Measurements from ENCODE around the gene LRRC26.

LRRC26 gene

DNA sequence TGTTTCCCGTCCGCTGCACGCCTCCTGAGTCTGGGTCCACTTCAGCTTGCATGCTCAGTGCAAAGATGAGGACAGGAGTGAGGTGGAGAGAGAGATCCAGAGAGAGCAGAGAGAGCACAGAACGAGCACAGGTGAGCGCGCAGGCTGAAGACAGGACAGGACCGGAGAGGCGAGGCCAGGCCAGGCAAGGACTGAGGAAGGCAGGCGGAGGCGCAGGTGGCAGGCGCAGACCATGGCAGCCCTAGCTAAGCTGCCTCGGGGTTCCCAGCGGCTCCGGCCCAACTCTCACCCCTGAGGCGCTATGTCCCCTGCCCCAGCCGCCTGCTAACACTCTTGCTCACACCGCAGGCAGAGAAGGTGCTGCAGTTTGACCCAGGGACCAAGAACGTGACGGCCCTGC is 21.2 kb downstream of the LRRC26 start:
- no peak overlapping the region for H3K9ac ChIP-seq (ENCODE audit: low read depth, low read length)

GRCh38 chr9:137148242-137148641 is 21.6 kb downstream of the LRRC26 start:
- Histone ChIP-seq H3K9ac (ENCODE audit: low read depth, low read length) (no peak overlapping the region), H3K27ac (ENCODE audit: low read length) (no peak overlapping the region), H2AFZ (ENCODE audit: low read depth, low read length) (no peak overlapping the region), H3K4me2 (ENCODE audit: insufficient read depth, low read length) (no peak overlapping the region), H3K27me3 (ENCODE audit: insufficient read depth, low read length, poor library complexity) (no peaks in the 10 kb centered on the region), H3K9me3 (ENCODE audit: insufficient read depth, low read length, severe bottlenecking) (no peaks in the 10 kb centered on the region), H3K79me2 (ENCODE audit: insufficient read depth, low read length) (no peaks in the 10 kb centered on the region), H3K4me3 (ENCODE audit: low read depth in 1 of 2, low read length in 2 of 2) (no peak overlapping the region), H3K4me1 (ENCODE audit: insufficient read depth, low read length) (no peaks in the 10 kb centered on the region), H3K36me3 (ENCODE audit: insufficient read depth, low read length) (no peaks in the 10 kb centered on the region), H4K20me1 (ENCODE audit: insufficient read depth, low read length) (no peaks in the 10 kb centered on the region)
- ATAC-seq (ENCODE audit: insufficient read depth, low read depth), result no peak
- DNase-seq, result no peak
- TF ChIP-seq, protein P1, sequence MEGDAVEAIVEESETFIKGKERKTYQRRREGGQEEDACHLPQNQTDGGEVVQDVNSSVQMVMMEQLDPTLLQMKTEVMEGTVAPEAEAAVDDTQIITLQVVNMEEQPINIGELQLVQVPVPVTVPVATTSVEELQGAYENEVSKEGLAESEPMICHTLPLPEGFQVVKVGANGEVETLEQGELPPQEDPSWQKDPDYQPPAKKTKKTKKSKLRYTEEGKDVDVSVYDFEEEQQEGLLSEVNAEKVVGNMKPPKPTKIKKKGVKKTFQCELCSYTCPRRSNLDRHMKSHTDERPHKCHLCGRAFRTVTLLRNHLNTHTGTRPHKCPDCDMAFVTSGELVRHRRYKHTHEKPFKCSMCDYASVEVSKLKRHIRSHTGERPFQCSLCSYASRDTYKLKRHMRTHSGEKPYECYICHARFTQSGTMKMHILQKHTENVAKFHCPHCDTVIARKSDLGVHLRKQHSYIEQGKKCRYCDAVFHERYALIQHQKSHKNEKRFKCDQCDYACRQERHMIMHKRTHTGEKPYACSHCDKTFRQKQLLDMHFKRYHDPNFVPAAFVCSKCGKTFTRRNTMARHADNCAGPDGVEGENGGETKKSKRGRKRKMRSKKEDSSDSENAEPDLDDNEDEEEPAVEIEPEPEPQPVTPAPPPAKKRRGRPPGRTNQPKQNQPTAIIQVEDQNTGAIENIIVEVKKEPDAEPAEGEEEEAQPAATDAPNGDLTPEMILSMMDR (IDR thresholded peaks at IDR 0.05; ENCODE audit: borderline replicate concordance, extremely low read depth, low read length, poor library complexity, severe bottlenecking), result no peak
- TF ChIP-seq EZH2 (IDR thresholded peaks at IDR 0.05; ENCODE audit: borderline replicate concordance, low read depth, low read length, severe bottlenecking), result no peak

More for the DNA sequence above, 21.2 kb downstream of the LRRC26 start:
- no peak for ATAC-seq (ENCODE audit: insufficient read depth, low read depth)
- H3K79me2 ChIP-seq (ENCODE audit: insufficient read depth, low read length), result no peaks in the 10 kb centered on the region
- no peak overlapping the region for H2AFZ ChIP-seq (ENCODE audit: low read depth, low read length)
- no peak overlapping the region for H3K4me2 ChIP-seq (ENCODE audit: insufficient read depth, low read length)
- no peaks in the 10 kb centered on the region for H4K20me1 ChIP-seq (ENCODE audit: insufficient read depth, low read length)
- H3K4me1 ChIP-seq (ENCODE audit: insufficient read depth, low read length), result no peaks in the 10 kb centered on the region
- H3K9me3 ChIP-seq (ENCODE audit: insufficient read depth, low read length, severe bottlenecking), result no peaks in the 10 kb centered on the region
- H3K27me3 ChIP-seq (ENCODE audit: insufficient read depth, low read length, poor library complexity), result no peaks in the 10 kb centered on the region
- no peak for DNase-seq
- TF ChIP-seq, protein P1 (IDR thresholded peaks at IDR 0.05; ENCODE audit: borderline replicate concordance, extremely low read depth, low read length, poor library complexity, severe bottlenecking), result no peak
- TF ChIP-seq EZH2 (IDR thresholded peaks at IDR 0.05; ENCODE audit: borderline replicate concordance, low read depth, low read length, severe bottlenecking), result no peak
- no peak overlapping the region for H3K27ac ChIP-seq (ENCODE audit: low read length)
- H3K36me3 ChIP-seq (ENCODE audit: insufficient read depth, low read length), result no peaks in the 10 kb centered on the region
- H3K4me3 ChIP-seq (ENCODE audit: low read depth in 1 of 2, low read length in 2 of 2), result no peak overlapping the region

DNA sequence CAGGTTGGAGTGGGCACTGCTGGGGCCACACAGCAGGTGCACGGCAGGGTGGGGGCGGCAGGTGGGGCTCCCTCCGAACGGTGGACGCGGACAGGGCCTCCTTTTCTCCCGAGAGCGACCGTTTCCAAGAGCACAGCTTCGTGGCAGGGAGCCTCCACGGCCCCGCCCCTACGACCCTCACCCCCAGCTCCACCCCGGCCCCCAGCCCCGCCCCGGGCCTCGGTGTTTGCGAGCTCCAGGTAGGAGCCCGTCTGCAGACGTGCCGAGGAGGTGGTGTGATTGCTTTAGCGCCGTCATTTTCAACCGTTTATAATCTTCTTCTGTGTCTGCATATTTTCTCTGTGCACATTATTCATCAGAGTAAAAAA is 22.1 kb downstream of the LRRC26 start:
- H4K20me1 ChIP-seq (ENCODE audit: insufficient read depth, low read length), result no peaks in the 10 kb centered on the region
- no peaks in the 10 kb centered on the region for H3K36me3 ChIP-seq (ENCODE audit: insufficient read depth, low read length)
- ATAC-seq (ENCODE audit: insufficient read depth, low read depth) (no peak), DNase-seq (no peak)
- H3K4me1 ChIP-seq (ENCODE audit: insufficient read depth, low read length), result no peaks in the 10 kb centered on the region
- H3K27ac ChIP-seq (ENCODE audit: low read length), result no peak overlapping the region
- H3K79me2 ChIP-seq (ENCODE audit: insufficient read depth, low read length), result no peaks in the 10 kb centered on the region
- H3K4me2 ChIP-seq (ENCODE audit: insufficient read depth, low read length), result no peak overlapping the region
- no peaks in the 10 kb centered on the region for H3K9me3 ChIP-seq (ENCODE audit: insufficient read depth, low read length, severe bottlenecking)
- H3K4me3 ChIP-seq (ENCODE audit: low read depth in 1 of 2, low read length in 2 of 2), result no peak overlapping the region
- no peaks in the 10 kb centered on the region for H3K27me3 ChIP-seq (ENCODE audit: insufficient read depth, low read length, poor library complexity)
- TF ChIP-seq, protein P1 (IDR thresholded peaks at IDR 0.05; ENCODE audit: borderline replicate concordance, extremely low read depth, low read length, poor library complexity, severe bottlenecking), result no peak
- no peak for TF ChIP-seq EZH2 (IDR thresholded peaks at IDR 0.05; ENCODE audit: borderline replicate concordance, low read depth, low read length, severe bottlenecking)
- no peak overlapping the region for H2AFZ ChIP-seq (ENCODE audit: low read depth, low read length)
- H3K9ac ChIP-seq (ENCODE audit: low read depth, low read length), result no peak overlapping the region
